ENCODE data around the gene STAMBPL1.
A peak's percentile ranks its signal among the peaks of the same experiment; 100 is the strongest.

The STAMBPL1 gene

DNA sequence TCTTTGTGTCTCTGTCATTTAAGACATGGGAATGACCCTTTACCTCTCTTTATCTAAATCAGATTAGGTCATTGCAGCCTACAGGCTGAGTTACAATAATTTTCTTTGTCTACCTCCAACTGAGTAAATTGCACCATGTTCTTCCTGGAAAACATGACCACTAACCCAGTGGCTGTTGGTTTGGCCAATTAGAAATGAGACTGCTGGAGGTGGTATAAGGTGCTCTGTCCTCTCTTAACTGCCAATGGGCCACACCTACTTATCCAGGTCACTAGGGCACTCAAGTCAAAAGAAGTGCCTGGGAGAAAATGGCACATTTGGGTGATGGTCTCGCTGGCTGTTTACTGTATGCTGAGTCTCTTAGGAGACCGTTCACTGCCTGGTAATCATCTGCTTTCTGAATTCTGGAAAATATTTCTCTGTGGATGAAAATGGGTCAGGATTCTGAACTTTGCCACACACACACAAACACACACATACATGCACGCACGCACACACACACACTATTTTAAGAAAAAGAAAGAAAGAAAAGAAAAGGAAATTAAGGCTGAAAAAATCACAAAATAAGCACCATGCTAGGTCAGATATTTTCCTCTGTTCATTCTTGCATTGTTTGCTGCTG is 16.4 kb downstream of the STAMBPL1 start:
- no peak for DNase-seq

DNA sequence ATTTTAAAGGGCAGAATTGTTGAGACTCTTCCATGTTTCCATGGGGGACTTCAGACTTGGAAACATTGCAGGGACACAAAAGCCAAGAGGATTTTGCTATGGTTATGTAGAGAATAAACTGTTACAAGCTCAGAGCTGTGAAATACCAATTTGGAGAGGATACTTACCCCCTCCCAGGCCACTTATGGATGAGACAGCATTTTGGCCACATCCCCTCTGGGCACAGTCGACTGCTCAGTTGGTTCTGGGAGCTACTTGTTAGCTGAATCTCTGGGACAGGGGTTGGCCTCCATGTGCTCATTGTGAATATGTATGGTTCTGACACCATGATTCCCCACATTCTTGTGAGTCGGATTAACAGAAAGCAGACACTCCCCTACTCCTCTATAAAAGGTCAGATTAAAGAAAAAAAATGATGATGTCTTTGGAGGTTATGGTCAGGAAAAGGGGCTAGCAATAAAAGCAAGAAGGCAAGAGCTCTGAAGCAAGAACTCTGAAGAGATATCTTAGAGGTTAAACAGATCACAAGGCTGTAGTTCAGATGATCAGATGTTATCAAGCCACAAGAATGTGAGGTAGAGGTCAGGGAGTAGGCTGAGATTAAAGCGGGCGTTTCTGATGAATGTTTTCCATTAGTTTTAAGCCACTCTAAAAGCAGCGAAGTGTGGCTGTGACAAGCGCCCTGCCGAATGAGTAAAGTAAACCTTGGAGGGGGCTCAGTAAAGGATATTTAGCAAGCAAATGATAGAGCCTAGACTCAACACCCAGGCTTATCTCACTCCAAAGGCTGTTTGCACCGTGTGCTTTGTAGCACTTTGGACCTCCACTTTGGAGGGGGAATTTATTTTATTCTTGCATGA is 17.2 kb downstream of the STAMBPL1 start:
- DNase-seq = no peak

DNA sequence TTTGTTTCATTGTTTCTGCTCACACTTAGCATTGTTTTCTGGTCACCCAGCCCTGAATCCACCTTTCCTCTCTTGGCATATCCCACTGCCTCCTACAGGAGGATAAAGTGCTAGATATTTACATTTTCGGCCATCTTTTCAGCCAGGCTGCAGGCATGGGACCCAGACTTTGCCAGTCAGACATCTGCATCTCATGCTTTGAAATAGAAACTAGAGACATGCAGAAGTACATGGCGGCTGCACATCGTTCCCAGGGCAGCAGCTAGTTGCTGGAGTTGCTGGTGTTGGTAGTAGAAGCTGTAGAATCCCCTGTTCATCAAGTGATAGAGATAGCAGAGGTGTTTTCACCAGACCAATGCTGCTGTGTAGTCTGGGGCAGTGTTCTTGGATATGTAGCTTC is 18.7 kb downstream of the STAMBPL1 start:
- DNase-seq = no peak

GRCh38 chr10:88899886-88900285 is 19.8 kb downstream of the STAMBPL1 start:
- no peak for DNase-seq

DNA sequence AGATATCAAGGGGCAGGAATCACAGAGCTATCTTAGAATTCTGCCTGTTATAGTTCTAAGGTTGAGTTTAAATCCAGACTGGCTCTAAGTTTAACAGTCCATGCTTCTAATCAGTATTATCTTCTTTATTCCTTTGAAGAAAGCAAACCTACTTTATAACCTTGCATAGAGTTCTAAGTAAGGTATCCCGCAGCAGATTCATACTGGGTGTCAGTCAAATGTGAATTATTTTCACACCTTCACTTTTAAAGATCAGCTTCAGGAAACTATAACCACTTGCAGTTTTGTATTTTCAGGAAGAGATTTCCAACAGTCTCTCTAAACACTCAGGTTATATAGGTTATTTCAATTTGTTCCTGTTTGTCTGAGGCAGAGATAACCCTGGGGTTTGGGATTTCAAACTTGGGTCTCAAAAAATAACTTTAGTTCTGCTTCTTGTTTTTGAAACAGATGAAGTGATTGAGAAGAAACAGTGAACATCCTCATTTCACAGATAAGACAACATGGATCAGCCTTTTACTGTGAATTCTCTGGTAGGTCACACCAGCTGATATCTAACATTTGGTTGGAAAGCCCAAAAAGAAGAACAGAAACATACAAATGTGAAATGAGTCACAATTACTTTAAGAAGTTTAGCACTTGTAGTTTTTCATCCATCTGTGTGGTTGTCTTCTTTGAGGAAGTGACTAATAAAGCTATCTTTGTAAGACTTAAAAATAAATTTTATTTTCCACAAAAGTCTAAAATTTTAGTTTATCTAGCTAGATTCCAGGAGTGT is 21.4 kb downstream of the STAMBPL1 start:
- peak; percentile 99 for DNase-seq

DNA sequence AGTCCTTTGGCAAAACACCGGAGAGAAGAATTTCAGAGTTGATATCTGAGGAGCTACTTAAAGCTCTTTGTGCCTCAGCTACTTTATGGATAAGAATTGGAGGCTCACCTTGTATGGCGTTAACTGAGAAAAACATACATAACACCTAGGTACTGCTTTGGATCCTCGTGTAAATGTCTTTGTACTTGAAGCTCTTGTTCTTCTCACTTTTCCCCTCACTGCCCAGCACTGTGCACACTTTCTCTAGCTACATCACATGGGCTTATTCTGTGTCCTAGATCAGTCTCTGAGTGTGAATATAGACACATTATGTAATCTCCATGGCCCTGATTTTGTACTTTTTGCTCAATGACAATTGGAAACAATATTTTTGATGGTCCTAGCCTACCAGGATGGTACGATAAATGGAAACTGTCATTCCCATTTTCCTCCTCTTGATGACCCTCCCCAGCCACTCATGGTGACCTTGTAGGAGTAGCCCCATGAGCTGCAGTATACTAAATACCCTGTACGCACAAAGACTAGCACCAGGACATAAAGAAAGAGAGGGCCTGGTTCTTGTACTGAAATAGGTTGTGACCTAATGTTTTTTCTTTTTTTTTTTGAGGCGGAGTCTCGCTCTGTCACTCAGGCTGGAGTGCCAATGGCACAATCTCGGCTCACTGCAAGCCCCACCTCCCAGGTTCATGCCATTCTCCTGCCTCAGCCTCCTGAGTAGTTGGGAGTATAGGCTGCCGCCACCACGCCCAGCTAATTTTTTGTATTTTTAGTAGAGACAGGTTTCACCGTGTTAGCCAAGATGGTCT is 22.1 kb downstream of the STAMBPL1 start:
- DNase-seq = no peak

DNA sequence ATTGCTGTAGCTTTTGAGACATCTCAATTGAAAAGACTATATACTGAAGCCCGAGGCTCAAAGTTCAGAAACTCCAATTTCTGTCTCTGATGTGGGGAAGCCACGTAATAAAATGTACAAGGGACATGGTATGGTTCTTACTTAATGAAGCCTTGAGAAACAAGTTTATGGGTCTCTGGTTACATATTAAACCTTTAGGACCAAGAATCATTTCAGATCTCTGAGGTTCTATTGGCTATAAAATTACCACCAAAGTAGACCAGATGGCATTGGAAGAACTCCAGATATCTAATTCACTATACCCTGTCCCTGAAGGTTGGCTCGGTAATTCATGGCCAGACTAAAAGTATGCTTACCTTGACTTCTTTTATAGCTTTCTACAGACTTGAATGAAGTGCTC is 23.7 kb downstream of the STAMBPL1 start:
- DNase-seq = no peak

DNA sequence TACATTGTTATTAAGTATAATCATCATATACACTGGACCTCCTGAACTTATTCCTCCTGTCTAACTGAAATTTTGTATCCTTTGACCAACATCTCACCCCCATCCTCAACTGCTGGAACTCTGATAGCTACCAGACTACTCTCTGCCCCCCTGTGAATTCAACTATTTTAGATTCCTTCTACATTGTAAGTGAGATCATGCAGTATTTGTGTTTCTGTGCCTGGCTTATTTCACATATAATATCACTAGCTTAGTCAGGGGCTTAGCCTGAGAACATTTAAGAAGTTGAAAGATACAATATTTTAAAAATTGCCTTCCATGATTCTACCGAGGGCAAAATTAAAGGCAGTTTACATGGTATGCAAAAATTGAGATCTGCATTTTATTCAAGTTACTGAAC is 26.9 kb downstream of the STAMBPL1 start:
- no peak for DNase-seq

GRCh38 chr10:88908194-88908593 is 28.1 kb downstream of the STAMBPL1 start:
- no peak for DNase-seq

GRCh38 chr10:88911116-88911515 is 31.1 kb downstream of the STAMBPL1 start:
- DNase-seq = no peak

GRCh38 chr10:88911851-88912250 is 31.8 kb downstream of the STAMBPL1 start:
- no peak for DNase-seq

GRCh38 chr10:88913127-88913526 is 33.1 kb downstream of the STAMBPL1 start:
- no peak for DNase-seq

- DNase-seq = no peak
Observed at GRCh38 chr10:88913788-88914187, 33.7 kb downstream of the STAMBPL1 start.

DNA sequence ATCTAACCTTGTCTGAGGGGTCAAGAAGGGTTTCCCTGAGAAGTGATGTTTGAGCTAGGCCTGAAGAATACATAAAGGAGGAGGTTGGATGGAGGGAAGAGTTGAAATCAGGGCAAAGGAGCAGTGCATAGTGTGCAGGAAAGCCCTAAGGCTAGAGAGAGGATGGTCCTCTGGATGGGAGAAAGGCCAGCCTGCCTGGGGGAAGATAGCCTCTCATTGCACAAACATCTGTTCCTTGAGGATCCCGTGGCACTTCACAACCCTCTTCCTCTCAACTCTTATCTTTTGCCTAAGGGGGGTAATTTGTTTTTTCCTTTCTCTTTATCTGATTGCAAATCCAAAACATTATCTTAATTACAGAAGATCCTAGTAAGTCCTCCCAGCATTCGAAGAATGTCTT is 35.7 kb downstream of the STAMBPL1 start:
- DNase-seq = no peak

DNA sequence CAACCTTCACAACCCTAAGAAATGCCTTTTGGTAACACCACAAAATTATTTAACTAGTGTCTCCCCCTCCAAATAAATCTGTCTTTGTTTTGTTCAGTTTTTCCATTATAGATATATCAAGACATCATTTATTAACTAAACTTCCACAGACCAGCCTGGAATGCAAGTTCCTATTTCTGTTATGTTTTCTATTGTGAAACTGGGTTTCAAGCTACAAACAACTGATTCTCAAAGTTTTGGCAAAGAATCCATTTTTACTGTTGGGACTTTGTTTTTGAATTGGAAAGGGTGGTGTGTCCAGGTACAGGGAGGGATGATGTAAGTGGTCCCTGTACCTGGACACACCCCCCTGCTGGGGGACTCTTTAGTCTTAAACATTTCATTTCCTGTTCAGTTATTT is 36.2 kb downstream of the STAMBPL1 start:
- DNase-seq = no peak

GRCh38 chr10:88916986-88917385 is 36.9 kb downstream of the STAMBPL1 start:
- no peak for DNase-seq

- no peak for DNase-seq
Observed at GRCh38 chr10:88918191-88918905, 38.3 kb downstream of the STAMBPL1 start.

DNA sequence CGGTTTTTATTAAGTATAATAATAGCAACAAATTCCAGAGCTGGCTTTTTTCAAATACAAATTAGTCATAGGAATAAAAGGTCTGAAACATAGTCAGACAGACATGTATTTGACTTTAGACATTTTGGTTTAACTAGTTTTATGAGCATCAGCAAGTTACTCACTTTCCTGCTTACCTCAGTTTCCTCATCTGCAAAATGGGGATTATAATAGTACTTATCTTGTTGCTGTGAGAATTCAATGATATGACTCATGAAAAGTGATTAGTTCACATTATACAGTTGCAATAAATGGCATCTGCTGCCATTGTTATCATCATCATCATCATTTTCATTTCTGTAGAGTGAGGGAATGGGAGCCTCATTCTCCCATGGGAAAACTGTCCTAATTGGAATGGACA is 39.0 kb downstream of the STAMBPL1 start:
- DNase-seq = no peak

DNA sequence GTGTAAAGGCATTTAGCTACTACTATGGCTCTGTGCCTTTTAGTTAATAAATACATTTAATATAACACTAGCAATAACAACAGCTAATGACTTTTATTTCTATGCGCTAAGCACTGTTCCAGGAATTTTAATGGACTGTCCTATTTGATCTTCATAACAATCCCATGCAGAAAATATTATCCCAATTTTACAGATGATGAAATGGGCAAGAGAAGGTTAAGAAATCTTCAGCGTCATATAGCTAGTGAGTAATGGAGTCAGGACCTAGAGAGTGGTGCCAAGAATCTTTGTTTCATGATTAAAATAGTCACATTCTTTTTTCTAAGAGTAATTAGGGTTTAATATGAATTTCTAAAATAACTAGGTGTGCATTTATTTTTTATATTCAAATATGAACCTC is 40.2 kb downstream of the STAMBPL1 start:
- no peak for DNase-seq

DNA sequence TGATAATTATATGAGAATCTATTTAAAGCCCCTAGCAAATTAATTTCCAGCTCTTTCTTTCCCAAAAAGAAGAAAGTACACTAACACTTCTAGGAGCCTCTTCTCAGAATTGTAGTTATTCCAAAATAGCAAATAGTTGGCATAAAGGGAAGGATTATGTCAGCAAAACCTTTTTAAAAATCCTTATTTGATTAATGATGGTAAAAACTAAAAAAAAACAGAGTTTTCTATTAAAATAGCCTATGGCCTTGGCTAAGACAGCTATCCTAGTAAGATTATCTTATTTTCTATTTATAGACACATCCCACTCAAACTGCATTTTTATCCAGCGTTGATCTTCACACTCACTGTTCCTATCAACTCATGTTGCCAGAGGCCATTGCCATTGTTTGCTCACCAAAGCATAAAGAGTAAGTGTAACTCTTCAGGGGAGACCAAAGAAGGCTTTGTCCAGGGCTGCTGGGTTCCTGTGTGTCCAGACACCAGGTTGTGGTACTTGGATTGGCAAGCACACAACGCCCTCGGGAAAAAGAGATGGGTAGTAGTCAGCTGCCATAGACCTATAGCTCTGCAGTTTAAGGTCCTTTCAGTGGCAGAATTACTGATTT is 41.0 kb downstream of the STAMBPL1 start:
- no peak for DNase-seq

DNA sequence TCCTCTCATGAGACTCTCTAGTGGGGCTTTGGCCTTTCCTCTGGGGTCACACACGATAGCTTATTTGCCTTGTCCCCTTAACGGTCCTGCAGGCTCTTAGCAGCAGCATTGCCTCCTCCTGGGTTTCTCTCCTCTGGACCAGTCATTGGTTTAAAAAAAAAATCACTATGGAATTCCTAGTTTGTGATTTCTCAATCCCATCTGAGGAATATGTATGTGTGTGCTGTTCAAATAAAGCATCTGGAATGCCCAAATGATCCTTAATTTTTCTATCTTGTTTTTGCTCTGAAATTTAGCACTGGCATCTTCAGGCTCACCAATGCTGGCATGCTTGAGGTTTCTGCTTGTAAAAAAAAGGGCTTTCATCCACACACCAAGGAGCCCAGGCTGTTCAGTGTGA is 42.0 kb downstream of the STAMBPL1 start:
- no peak for DNase-seq

GRCh38 chr10:88923520-88923919 is 43.5 kb downstream of the STAMBPL1 start:
- no peak for DNase-seq

All from MV-4-11 (cell line).